Measurements from ENCODE around the gene NDST3.

DNA sequence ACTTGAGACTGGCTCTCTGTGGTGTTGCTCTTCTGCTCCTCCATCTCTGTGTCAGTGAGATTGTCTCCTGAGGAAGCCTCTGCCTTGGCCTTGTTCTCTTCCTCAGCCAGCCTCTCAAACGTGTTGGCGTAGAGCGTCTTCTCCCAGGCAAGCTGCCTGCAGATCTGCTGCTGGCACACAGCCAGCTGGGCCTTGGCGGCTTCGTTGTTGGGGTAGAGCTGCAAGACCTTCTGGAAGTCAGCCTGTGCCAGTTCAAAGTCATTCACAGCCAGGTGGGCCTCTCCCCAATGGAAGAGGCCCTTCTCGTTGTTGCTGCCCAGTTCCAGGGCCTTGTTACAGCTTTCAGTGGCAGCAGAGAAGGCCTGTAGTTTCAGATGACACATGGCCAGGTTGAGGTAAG lies 159.1 kb downstream of the NDST3 start:
- TF ChIP-seq POLR2A (IDR thresholded peaks at IDR 0.05) (no peak), POLR2AphosphoS5 (IDR thresholded peaks at IDR 0.05) (no peak), EP300 (IDR thresholded peaks at IDR 0.05) (no peak)
- TF ChIP-seq, protein P1, sequence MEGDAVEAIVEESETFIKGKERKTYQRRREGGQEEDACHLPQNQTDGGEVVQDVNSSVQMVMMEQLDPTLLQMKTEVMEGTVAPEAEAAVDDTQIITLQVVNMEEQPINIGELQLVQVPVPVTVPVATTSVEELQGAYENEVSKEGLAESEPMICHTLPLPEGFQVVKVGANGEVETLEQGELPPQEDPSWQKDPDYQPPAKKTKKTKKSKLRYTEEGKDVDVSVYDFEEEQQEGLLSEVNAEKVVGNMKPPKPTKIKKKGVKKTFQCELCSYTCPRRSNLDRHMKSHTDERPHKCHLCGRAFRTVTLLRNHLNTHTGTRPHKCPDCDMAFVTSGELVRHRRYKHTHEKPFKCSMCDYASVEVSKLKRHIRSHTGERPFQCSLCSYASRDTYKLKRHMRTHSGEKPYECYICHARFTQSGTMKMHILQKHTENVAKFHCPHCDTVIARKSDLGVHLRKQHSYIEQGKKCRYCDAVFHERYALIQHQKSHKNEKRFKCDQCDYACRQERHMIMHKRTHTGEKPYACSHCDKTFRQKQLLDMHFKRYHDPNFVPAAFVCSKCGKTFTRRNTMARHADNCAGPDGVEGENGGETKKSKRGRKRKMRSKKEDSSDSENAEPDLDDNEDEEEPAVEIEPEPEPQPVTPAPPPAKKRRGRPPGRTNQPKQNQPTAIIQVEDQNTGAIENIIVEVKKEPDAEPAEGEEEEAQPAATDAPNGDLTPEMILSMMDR (IDR thresholded peaks at IDR 0.05), result no peak
